SK-N-SH (cell line): ENCODE results near the gene PRDM15. TPM values are rescaled to one million over a fixed set of nuclear protein-coding genes. Genes with fewer than 3 reads are reported as not detected.

Experiments used
- CTCF ChIA-PET: fragments of 300-600, 350-600 bp; formaldehyde crosslinking; extraction: SDS; loops from one replicate; lab custom pipeline; 2021; lab: Yijun Ruan, JAX
- POLR2A ChIA-PET: fragments of 350-600 bp; sonication (Branson Sonifier 250); formaldehyde crosslinking; extraction: SDS; loops from one replicate; lab custom pipeline; 2020; ENCODE audit warnings: antibody characterized with exemption, inconsistent platforms; lab: Yijun Ruan, JAX
- DNase-seq: peaks from one replicate; pipeline ENCODE4 v3.0.0; 2012
- H2AFZ ChIP-seq: fragments of 200-600 bp; sonication (generic); 2 replicates; pipeline ENCODE4 v1.8.1; 2016; ENCODE audit warnings: antibody characterized with exemption, mild to moderate bottlenecking, low read depth
- H3F3A ChIP-seq: fragments of 200-600 bp; sonication (generic); replicated peaks from 2 replicates; pipeline ENCODE3; 2016; ENCODE audit warnings: antibody characterized with exemption, mild to moderate bottlenecking; ENCODE audit not compliant: insufficient read depth
- H3K27ac ChIP-seq, 2 experiments: fragments of 200-500 bp in 1 of 2; fragments of 200-600 bp in 1 of 2; sonication (Bioruptor generic) in 1 of 2; sonication (generic), shearing (Covaris generic) in 1 of 2; 2 replicates each; pipeline versions ENCODE4 v1.5.1 to v1.6.1; 2014 to 2016; ENCODE audit warnings: low read depth in 2 of 2, inconsistent platforms in 1 of 2, low read length in 1 of 2, mild to moderate bottlenecking in 1 of 2, mixed read lengths in 1 of 2
- H3K27me3 ChIP-seq: fragments of 200-600 bp; sonication (generic), shearing (Covaris generic); 2 replicates; pipeline ENCODE4 v1.6.1; 2016; ENCODE audit warnings: mixed run types; ENCODE audit not compliant: insufficient read depth
- H3K36me3 ChIP-seq, 2 experiments: fragments of 200-500 bp in 1 of 2; fragments of 200-600 bp in 1 of 2; sonication (Bioruptor generic) in 1 of 2; sonication (generic) in 1 of 2; replicated peaks in 1 of 2; 2 replicates each; pipeline versions ENCODE3 to v1.5.1; 2014 to 2016; ENCODE audit warnings: low read length in 1 of 2, mild to moderate bottlenecking in 1 of 2; ENCODE audit not compliant: insufficient read depth in 2 of 2, control insufficient read depth in 1 of 2
- H3K4me1 ChIP-seq, 2 experiments: fragments of 200-500 bp in 1 of 2; fragments of 200-600 bp in 1 of 2; sonication (Bioruptor generic) in 1 of 2; sonication (generic), shearing (Covaris generic) in 1 of 2; 2 replicates each; pipeline versions ENCODE4 v1.5.1 to v1.6.1; 2014 to 2016; ENCODE audit warnings: low read depth in 1 of 2, low read length in 1 of 2, mixed run types in 1 of 2; ENCODE audit not compliant: insufficient read depth in 2 of 2, control insufficient read depth in 1 of 2
- H3K4me2 ChIP-seq: fragments of 200-600 bp; sonication (generic), shearing (Covaris generic); 2 replicates; pipeline ENCODE4 v1.6.1; 2017; ENCODE audit warnings: mixed run types
- H3K4me3 ChIP-seq, 2 experiments: fragments of 200-500 bp in 1 of 2; fragments of 200-600 bp in 1 of 2; sonication (Bioruptor generic) in 1 of 2; sonication (generic), shearing (Covaris generic) in 1 of 2; 2 replicates each; pipeline versions ENCODE4 v1.5.1 to v1.8.1; 2014 to 2016; ENCODE audit warnings: low read depth in 2 of 2, inconsistent platforms in 1 of 2, low read length in 1 of 2, mild to moderate bottlenecking in 1 of 2, mixed read lengths in 1 of 2, moderate library complexity in 1 of 2
- H3K79me2 ChIP-seq: fragments of 200-600 bp; sonication (generic); 2 replicates; pipeline ENCODE4 v1.8.1; 2017; ENCODE audit warnings: mild to moderate bottlenecking; ENCODE audit not compliant: insufficient read depth
- H3K9ac ChIP-seq: fragments of 200-600 bp; sonication (generic); 2 replicates; pipeline ENCODE4 v1.6.1; 2017; ENCODE audit warnings: mixed run types
- H3K9me2 ChIP-seq: fragments of 200-600 bp; sonication (generic); 2 replicates; pipeline ENCODE4 v1.6.1; 2017; ENCODE audit warnings: mixed run types
- H3K9me3 ChIP-seq: fragments of 200-600 bp; sonication (generic); 2 replicates; pipeline ENCODE4 v1.6.1; 2017; ENCODE audit warnings: mixed run types, mild to moderate bottlenecking, moderate library complexity
- H4K20me1 ChIP-seq: fragments of 200-600 bp; sonication (generic); 2 replicates; pipeline ENCODE4 v1.6.1; 2017; ENCODE audit warnings: mild to moderate bottlenecking, mixed run types; ENCODE audit not compliant: insufficient read depth
- ELF1 ChIP-seq: IDR thresholded peaks from 2 replicates; pipeline ENCODE4 v1.4.0; 2012
- EP300 ChIP-seq, 2 experiments: IDR thresholded peaks; 2 replicates each; pipeline versions ENCODE4 v1.4.0 to v1.6.1; 2012; ENCODE audit warnings: borderline replicate concordance in 1 of 2, low read depth in 1 of 2, low read length in 1 of 2
- EZH2phosphoT487 ChIP-seq: fragments of 200-600 bp; sonication (generic); IDR thresholded peaks from 2 replicates; pipeline ENCODE4 v1.6.1; 2017; ENCODE audit warnings: low read depth, mixed run types, mild to moderate bottlenecking, antibody characterized with exemption, moderate library complexity, borderline replicate concordance
- FOXJ3 ChIP-seq: sonication (generic); formaldehyde crosslinking; IDR thresholded peaks from 2 replicates; pipeline ENCODE4 v1.5.1; 2020; ENCODE audit warnings: mild to moderate bottlenecking, missing genetic modification reagents
- FOXM1 ChIP-seq: IDR thresholded peaks from 2 replicates; pipeline ENCODE4 v1.4.0; 2012; ENCODE audit warnings: low read depth, mild to moderate bottlenecking
- GATA2 ChIP-seq: sonication (generic); formaldehyde crosslinking; IDR thresholded peaks from 2 replicates; pipeline ENCODE4 v1.5.0; 2020; ENCODE audit warnings: mild to moderate bottlenecking, missing genetic modification reagents
- MEF2A ChIP-seq: IDR thresholded peaks from 2 replicates; pipeline ENCODE4 v1.4.0; 2012; ENCODE audit warnings: low read depth, borderline replicate concordance
- MXI1 ChIP-seq: IDR thresholded peaks from 2 replicates; pipeline ENCODE4 v1.6.1; 2012; ENCODE audit warnings: mild to moderate bottlenecking, low read depth, low read length, improper control_type of control experiment
- NFIC ChIP-seq: IDR thresholded peaks from 2 replicates; pipeline ENCODE4 v1.4.0; 2012; ENCODE audit warnings: borderline replicate concordance
- NRF1 ChIP-seq: IDR thresholded peaks from 2 replicates; pipeline ENCODE4 v1.6.1; 2012; ENCODE audit warnings: low read depth, mild to moderate bottlenecking, low read length
- RCOR1 ChIP-seq: fragments of 150-350 bp; IDR thresholded peaks from 2 replicates; pipeline ENCODE4 v1.6.1; 2017; ENCODE audit warnings: antibody characterized with exemption, low read length
- RXRA ChIP-seq: IDR thresholded peaks from 2 replicates; pipeline ENCODE4 v1.4.0; 2012; ENCODE audit warnings: low read depth, mild to moderate bottlenecking, borderline replicate concordance
- SMC3 ChIP-seq: IDR thresholded peaks from 2 replicates; pipeline ENCODE4 v1.6.1; 2012; ENCODE audit warnings: low read depth, low read length, improper control_type of control experiment
- TCF12 ChIP-seq: IDR thresholded peaks from 2 replicates; pipeline ENCODE4 v1.4.0; 2012
- TEAD4 ChIP-seq: IDR thresholded peaks from 2 replicates; pipeline ENCODE4 v1.4.0; 2012; ENCODE audit warnings: mild to moderate bottlenecking, borderline replicate concordance; ENCODE audit not compliant: insufficient read depth
- YY1 ChIP-seq: IDR thresholded peaks from 2 replicates; pipeline ENCODE4 v1.4.0; 2012; ENCODE audit warnings: low read depth, mild to moderate bottlenecking
- WGBS: methylation state at CpG from one replicate; pipeline ENCODE4 v1.1.6; 2017; ENCODE audit warnings: low lambda C conversion rate; 5-methylcytosine and 5-hydroxymethylcytosine counted together
- polyA plus RNA-seq, 3 experiments: library from polyadenylated mRNA; depleted of rRNA; stranded (reverse); fragments of >200 nt; gene quantifications; 2 replicates each; pipeline ENCODE4 v1.2.3, GENCODE V29; 2012
- TF ChIP-seq, protein P1 (sequence below): IDR thresholded peaks from 2 replicates; pipeline ENCODE4 v1.6.1; 2012; ENCODE audit warnings: mild to moderate bottlenecking, low read depth, low read length, moderate library complexity
- TF ChIP-seq, protein P2 (sequence below): fragments of 200-600 bp; sonication (generic); IDR thresholded peaks from 2 replicates; pipeline ENCODE4 v1.6.1; 2017; ENCODE audit warnings: antibody characterized with exemption, mild to moderate bottlenecking, moderate library complexity
- TF ChIP-seq, protein P3 (sequence below): IDR thresholded peaks from 2 replicates; pipeline ENCODE4; 2012

PRDM15 gene
- polyA plus RNA-seq, 1 of the 3 experiments (the other 2 are of a cell fraction): 7.0 TPM

DNA sequence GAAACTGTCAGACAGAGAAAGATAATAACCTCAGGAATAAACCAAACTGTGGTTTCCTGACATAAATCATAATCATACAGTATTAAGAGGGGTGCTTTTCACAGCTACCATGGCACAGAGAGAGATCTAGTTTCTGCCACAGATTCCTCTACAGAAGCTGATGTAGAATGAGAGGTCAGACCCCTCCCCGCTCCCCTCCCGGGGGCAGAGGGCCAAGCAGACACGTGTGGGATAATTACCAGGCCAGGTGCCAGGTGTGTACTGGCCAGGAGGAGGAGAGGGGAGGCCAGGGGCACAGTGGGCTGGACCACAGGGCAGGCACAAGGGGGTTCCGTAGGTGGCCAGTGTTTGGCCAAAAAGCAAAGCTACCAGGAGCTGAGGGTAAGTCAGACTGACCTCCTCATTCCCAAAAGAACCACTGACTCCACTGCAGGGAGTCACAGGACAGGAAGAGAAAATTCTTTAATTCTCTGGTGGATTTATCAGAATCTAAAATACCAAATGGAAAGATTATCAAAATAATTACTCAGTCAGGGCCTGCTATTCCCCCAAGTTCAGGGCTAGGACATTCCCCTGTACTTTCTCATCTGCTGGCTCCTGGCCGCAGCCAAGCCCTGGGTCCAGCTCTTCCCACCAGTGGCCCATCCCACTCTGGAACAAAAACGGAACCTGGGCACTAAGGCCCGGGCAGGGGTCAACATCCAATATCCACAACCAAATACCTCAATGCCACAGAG lies 44.7 kb upstream of the PRDM15 start:
- ChIA-PET CTCF (no interaction called here), POLR2A (no interaction called here)
- H2AFZ ChIP-seq: no peak overlapping the region
- no peak overlapping the region for H3K27ac ChIP-seq
- no peak overlapping the region for H3K4me2 ChIP-seq
- DNase-seq: no peak
- H3K9me2 ChIP-seq: no peaks in the 10 kb centered on the region
- no peaks in the 10 kb centered on the region for H4K20me1 ChIP-seq
- H3K36me3 ChIP-seq: no peaks in the 10 kb centered on the region
- 97% methylated on average over 4 of the region's 7 CpGs for WGBS
- H3K4me3 ChIP-seq: no peak overlapping the region
- H3K79me2 ChIP-seq: peaks cover 6% of the 10 kb centered on the region; the same call in 1 of the 2 replicates
- peaks cover 0 to 7% of the 10 kb centered on the region in 2 experiments; a peak in 2 of 4 replicates for H3K4me1 ChIP-seq
- no peaks in the 10 kb centered on the region for H3K9me3 ChIP-seq
- H3K27me3 ChIP-seq: no peaks in the 10 kb centered on the region
- TF ChIP-seq MXI1 (no peak), NFIC (no peak), RCOR1 (no peak), YY1 (no peak), NRF1 (no peak), FOXJ3 (CRISPR knock-in tag) (no peak), TEAD4 (no peak), TCF12 (no peak)
- TF ChIP-seq, protein P1, sequence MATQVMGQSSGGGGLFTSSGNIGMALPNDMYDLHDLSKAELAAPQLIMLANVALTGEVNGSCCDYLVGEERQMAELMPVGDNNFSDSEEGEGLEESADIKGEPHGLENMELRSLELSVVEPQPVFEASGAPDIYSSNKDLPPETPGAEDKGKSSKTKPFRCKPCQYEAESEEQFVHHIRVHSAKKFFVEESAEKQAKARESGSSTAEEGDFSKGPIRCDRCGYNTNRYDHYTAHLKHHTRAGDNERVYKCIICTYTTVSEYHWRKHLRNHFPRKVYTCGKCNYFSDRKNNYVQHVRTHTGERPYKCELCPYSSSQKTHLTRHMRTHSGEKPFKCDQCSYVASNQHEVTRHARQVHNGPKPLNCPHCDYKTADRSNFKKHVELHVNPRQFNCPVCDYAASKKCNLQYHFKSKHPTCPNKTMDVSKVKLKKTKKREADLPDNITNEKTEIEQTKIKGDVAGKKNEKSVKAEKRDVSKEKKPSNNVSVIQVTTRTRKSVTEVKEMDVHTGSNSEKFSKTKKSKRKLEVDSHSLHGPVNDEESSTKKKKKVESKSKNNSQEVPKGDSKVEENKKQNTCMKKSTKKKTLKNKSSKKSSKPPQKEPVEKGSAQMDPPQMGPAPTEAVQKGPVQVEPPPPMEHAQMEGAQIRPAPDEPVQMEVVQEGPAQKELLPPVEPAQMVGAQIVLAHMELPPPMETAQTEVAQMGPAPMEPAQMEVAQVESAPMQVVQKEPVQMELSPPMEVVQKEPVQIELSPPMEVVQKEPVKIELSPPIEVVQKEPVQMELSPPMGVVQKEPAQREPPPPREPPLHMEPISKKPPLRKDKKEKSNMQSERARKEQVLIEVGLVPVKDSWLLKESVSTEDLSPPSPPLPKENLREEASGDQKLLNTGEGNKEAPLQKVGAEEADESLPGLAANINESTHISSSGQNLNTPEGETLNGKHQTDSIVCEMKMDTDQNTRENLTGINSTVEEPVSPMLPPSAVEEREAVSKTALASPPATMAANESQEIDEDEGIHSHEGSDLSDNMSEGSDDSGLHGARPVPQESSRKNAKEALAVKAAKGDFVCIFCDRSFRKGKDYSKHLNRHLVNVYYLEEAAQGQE: no peak
- no peak overlapping the region for H3K9ac ChIP-seq
- H3F3A ChIP-seq: no peaks in the 10 kb centered on the region

DNA sequence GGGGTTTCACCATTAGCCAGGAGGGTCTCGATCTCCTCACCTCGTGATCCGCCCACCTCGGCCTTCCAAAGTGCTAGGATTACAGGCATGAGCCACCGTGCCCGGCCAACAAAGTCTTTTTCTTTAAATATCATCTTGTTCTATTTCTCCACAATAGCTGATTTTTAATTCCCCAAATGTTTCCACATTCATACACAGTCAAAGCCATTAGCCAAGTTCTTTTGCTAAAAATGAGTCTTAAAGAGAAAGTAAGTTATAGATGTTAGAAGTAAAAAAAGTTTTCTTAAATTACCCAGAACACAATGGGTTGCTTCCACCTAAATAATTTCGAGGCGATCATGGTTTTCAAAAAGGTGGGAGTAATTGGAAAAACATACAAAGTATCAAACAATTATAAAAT lies 44.0 kb upstream of the PRDM15 start:
- H3K9ac ChIP-seq: no peak overlapping the region
- no peaks in the 10 kb centered on the region for H3K27me3 ChIP-seq
- peaks cover 6% of the 10 kb centered on the region; the same call in 1 of the 2 replicates for H3K79me2 ChIP-seq
- peaks cover 0 to 7% of the 10 kb centered on the region in 2 experiments; a peak in 2 of 4 replicates for H3K4me1 ChIP-seq
- H3K27ac ChIP-seq: no peak overlapping the region
- H3K36me3 ChIP-seq: no peaks in the 10 kb centered on the region
- H3K9me3 ChIP-seq: no peaks in the 10 kb centered on the region
- CTCF ChIA-PET: no interaction called here
- no peak overlapping the region for H3K4me3 ChIP-seq
- no peak overlapping the region for H2AFZ ChIP-seq
- H3F3A ChIP-seq: no peaks in the 10 kb centered on the region
- WGBS: 96% methylated on average over 8 of the region's 8 CpGs
- no peak overlapping the region for H3K4me2 ChIP-seq
- H4K20me1 ChIP-seq: no peaks in the 10 kb centered on the region
- no peaks in the 10 kb centered on the region for H3K9me2 ChIP-seq
- no peak for DNase-seq
- POLR2A ChIA-PET: no interaction called here
- TF ChIP-seq, protein P2, sequence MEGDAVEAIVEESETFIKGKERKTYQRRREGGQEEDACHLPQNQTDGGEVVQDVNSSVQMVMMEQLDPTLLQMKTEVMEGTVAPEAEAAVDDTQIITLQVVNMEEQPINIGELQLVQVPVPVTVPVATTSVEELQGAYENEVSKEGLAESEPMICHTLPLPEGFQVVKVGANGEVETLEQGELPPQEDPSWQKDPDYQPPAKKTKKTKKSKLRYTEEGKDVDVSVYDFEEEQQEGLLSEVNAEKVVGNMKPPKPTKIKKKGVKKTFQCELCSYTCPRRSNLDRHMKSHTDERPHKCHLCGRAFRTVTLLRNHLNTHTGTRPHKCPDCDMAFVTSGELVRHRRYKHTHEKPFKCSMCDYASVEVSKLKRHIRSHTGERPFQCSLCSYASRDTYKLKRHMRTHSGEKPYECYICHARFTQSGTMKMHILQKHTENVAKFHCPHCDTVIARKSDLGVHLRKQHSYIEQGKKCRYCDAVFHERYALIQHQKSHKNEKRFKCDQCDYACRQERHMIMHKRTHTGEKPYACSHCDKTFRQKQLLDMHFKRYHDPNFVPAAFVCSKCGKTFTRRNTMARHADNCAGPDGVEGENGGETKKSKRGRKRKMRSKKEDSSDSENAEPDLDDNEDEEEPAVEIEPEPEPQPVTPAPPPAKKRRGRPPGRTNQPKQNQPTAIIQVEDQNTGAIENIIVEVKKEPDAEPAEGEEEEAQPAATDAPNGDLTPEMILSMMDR: no peak
- no peak for TF ChIP-seq ELF1
- TF ChIP-seq RXRA: no peak
- TF ChIP-seq EP300 (IDR thresholded peaks at IDR 0.05; ENCODE audit: borderline replicate concordance in 1 of 2, low read depth in 1 of 2, low read length in 1 of 2): no peak
- TF ChIP-seq FOXJ3 (CRISPR knock-in tag): no peak
- no peak for TF ChIP-seq TEAD4
- TF ChIP-seq, protein P3, sequence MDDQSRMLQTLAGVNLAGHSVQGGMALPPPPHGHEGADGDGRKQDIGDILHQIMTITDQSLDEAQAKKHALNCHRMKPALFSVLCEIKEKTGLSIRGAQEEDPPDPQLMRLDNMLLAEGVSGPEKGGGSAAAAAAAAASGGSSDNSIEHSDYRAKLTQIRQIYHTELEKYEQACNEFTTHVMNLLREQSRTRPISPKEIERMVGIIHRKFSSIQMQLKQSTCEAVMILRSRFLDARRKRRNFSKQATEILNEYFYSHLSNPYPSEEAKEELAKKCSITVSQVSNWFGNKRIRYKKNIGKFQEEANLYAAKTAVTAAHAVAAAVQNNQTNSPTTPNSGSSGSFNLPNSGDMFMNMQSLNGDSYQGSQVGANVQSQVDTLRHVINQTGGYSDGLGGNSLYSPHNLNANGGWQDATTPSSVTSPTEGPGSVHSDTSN: no peak
- TF ChIP-seq SMC3: no peak
- no peak for TF ChIP-seq EZH2phosphoT487
- no peak for TF ChIP-seq MEF2A
- no peak for TF ChIP-seq FOXM1
- TF ChIP-seq GATA2 (CRISPR knock-in tag): no peak
